Measurements from ENCODE around the gene FAH.

FAH gene

GRCh38 chr15:80202016-80202315, 49.2 kb downstream of the FAH start:
- DNase-seq (ENCODE audit: extremely low spot score): no peak
- ChIA-PET POLR2A (no interaction called here), CTCF (no interaction called here)
- TF ChIP-seq CTCF (IDR thresholded peaks at IDR 0.05; ENCODE audit: control extremely low read depth, extremely low read depth, low read depth, missing control alignments): no peak

GRCh38 chr15:80202641-80203360, 50.0 kb downstream of the FAH start:
- TF ChIP-seq CTCF (IDR thresholded peaks at IDR 0.05; ENCODE audit: control extremely low read depth, extremely low read depth, low read depth, missing control alignments): no peak
- CTCF ChIA-PET: interaction anchor here (1.4 kb wide), 1 partner anchor 863 kb away, joined by 3 read pairs; no protein-coding TSS in a partner anchor
- no peak for DNase-seq (ENCODE audit: extremely low spot score)

GRCh38 chr15:80203361-80203885, 50.6 kb downstream of the FAH start:
- no peak for TF ChIP-seq CTCF (IDR thresholded peaks at IDR 0.05; ENCODE audit: control extremely low read depth, extremely low read depth, low read depth, missing control alignments)
- ChIA-PET POLR2A (no interaction called here), CTCF (interaction anchor here (1.4 kb wide), 1 partner anchor 864 kb away, joined by 3 read pairs; no protein-coding TSS in a partner anchor)
- no peak for DNase-seq (ENCODE audit: extremely low spot score)

More at GRCh38 chr15:80202641-80203360, 50.0 kb downstream of the FAH start:
- POLR2A ChIA-PET: no interaction called here

- CTCF ChIA-PET: interaction anchor here (1.4 kb wide), 1 partner anchor 865 kb away, joined by 3 read pairs; no protein-coding TSS in a partner anchor
- POLR2A ChIA-PET: no interaction called here
- no peak for DNase-seq (ENCODE audit: extremely low spot score)
- no peak for TF ChIP-seq CTCF (IDR thresholded peaks at IDR 0.05; ENCODE audit: control extremely low read depth, extremely low read depth, low read depth, missing control alignments)
Measured at GRCh38 chr15:80204231-80204630, 51.4 kb downstream of the FAH start.

GRCh38 chr15:80207887-80208286, 55.1 kb downstream of the FAH start:
- no peak for TF ChIP-seq CTCF (IDR thresholded peaks at IDR 0.05; ENCODE audit: control extremely low read depth, extremely low read depth, low read depth, missing control alignments)
- ChIA-PET POLR2A (no interaction called here), CTCF (no interaction called here)
- DNase-seq (ENCODE audit: extremely low spot score): no peak

- CTCF ChIA-PET: no interaction called here
- POLR2A ChIA-PET: no interaction called here
- TF ChIP-seq CTCF (IDR thresholded peaks at IDR 0.05; ENCODE audit: control extremely low read depth, extremely low read depth, low read depth, missing control alignments): no peak
- DNase-seq (ENCODE audit: extremely low spot score): no peak
Measured at GRCh38 chr15:80208758-80209734, 56.2 kb downstream of the FAH start.
